H1 (cell line): ENCODE measurements around the gene YEATS2. TPM values are rescaled to one million over a fixed set of nuclear protein-coding genes. Genes with fewer than 3 reads are reported as not detected.

Experiments used
- ATF2 ChIP-seq: IDR thresholded peaks from 2 replicates; pipeline ENCODE4 v1.6.1; 2012; ENCODE audit warnings: low read length, inconsistent platforms
- CREB1 ChIP-seq: IDR thresholded peaks from 2 replicates; pipeline ENCODE4 v1.6.1; 2012; ENCODE audit warnings: inconsistent platforms
- EGR1 ChIP-seq: IDR thresholded peaks from 2 replicates; pipeline ENCODE4 v1.6.1; 2011; ENCODE audit warnings: low read depth, low read length, borderline replicate concordance
- POLR2AphosphoS5 ChIP-seq: IDR thresholded peaks from 2 replicates; pipeline ENCODE4 v1.6.1; 2011; ENCODE audit warnings: low read depth, low read length
- RXRA ChIP-seq: IDR thresholded peaks from 2 replicates; pipeline ENCODE4 v1.6.1; 2011; ENCODE audit warnings: low read depth, mild to moderate bottlenecking, low read length, moderate library complexity; ENCODE audit not compliant: insufficient read depth
- SP1 ChIP-seq: IDR thresholded peaks from 2 replicates; pipeline ENCODE4 v1.6.1; 2011; ENCODE audit warnings: low read depth, low read length
- polyA plus RNA-seq, 7 experiments: library from polyadenylated mRNA; depleted of rRNA in 3 of 7; stranded (reverse) in 5 of 7; unstranded in 2 of 7; fragments of >200 nt in 5 of 7; fragments of 200-250 nt in 2 of 7; gene quantifications; 1 replicate in 5 of 7; 2 replicates in 1 of 7; 4 replicates in 1 of 7; pipeline versions ENCODE4 v1.2.1 to v1.2.3, GENCODE V29; 2011 to 2013; ENCODE audit warnings: missing spikeins in 2 of 7, mixed read lengths in 2 of 7
- total RNA-seq: library from RNA; stranded (reverse); fragmentation: NEBNext Ultra II Directional; extraction: Animal tissue kit (Norgen Biotek cat#: 25700); gene quantifications from 2 replicates; pipeline ENCODE4 v1.2.1, GENCODE V29; 2021

YEATS2 gene
- total and polyA plus RNA-seq, 2 of the 8 experiments (the other 6 are each of a cell fraction or from before 2014, with no cell fraction given), result 35.3 to 53.7 TPM

DNA sequence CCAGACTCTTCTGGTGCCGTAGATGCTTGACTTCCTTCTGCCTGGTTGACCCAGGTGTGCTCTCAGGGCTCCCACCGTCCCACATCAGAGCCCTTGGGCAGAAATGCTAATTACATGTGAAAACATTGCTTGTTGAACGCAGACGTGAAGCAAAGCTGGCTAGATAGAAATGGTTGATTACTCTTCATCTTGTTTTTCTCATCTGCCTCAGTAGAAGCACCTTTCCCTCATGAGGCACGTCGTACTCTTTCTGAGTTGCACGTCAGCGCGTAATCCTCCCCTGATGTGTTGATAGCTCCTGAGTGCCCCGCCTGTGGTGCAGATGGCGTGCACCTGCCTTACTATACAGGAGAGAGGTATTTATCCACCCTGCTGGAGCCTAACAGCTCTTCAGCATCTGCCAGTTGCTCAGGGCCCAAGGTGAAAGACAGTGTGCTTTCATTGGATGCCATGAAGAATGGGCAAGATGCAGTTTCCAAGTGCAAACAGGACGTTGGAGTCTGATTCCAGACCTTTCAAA is 109.7 kb downstream of the YEATS2 start (continued):
- TF ChIP-seq RXRA, result no peak
- TF ChIP-seq SP1, result no peak
- TF ChIP-seq EGR1, result no peak
- TF ChIP-seq ATF2, result no peak
- TF ChIP-seq POLR2AphosphoS5, result no peak
- no peak for TF ChIP-seq CREB1
